Measurements from ENCODE around the gene TREML2. TPM values are rescaled to one million over a fixed set of nuclear protein-coding genes. Genes with fewer than 3 reads are reported as not detected.

Gene TREML2
- total RNA-seq, 1 experiment from 2014 or later: not detected

- no peak overlapping the region for H2AFZ ChIP-seq
- H3F3A ChIP-seq (ENCODE audit: insufficient read depth, low read depth): no peaks in the 10 kb centered on the region
- H3K9me3 ChIP-seq (ENCODE audit: insufficient read depth, low read depth): no peaks in the 10 kb centered on the region
- no peaks in the 10 kb centered on the region; the same call in 1 of the 2 replicates for H3K27me3 ChIP-seq (ENCODE audit: insufficient read depth, low read depth)
- H3K9me2 ChIP-seq (ENCODE audit: insufficient read depth): no peaks in the 10 kb centered on the region
- intact Hi-C loops (cut with micrococcal nuclease; ENCODE audit: unreplicated experiment): no loop called here
- TF ChIP-seq CTCF (conservative IDR thresholded peaks at IDR 0.05) (no peak), EZH2 (IDR thresholded peaks at IDR 0.05; ENCODE audit: low read depth) (no peak)
- H3K4me3 ChIP-seq: no peak overlapping the region
- H3K4me1 ChIP-seq (replicated peaks; ENCODE audit: insufficient read depth): no peaks in the 10 kb centered on the region
- no peak for DNase-seq
- ChIA-PET POLR2A (ENCODE audit: unreplicated experiment) (no interaction called here), CTCF (no interaction called here)
- no peaks in the 10 kb centered on the region for H3K36me3 ChIP-seq (ENCODE audit: low read depth)
- no TSS peak for BruUV-seq (replicated peaks)
- H3K4me2 ChIP-seq: no peak overlapping the region
- H3K27ac ChIP-seq: no peak overlapping the region
- H4K20me1 ChIP-seq (ENCODE audit: insufficient read depth): no peaks in the 10 kb centered on the region
- no peaks in the 10 kb centered on the region for H3K79me2 ChIP-seq (ENCODE audit: low read depth)
Measured at GRCh38 chr6:41147917-41148316, 53.0 kb downstream of the TREML2 start.

Other genes starting within 250 kb of the TREML2 start
- 1.7 and 2.1 TPM in 2 replicates for gene UNC5CL, start 161.9 kb downstream of the TREML2 start, total RNA-seq (2021)
- gene TSPO2, start 158.7 kb downstream of the TREML2 start, total RNA-seq (2021): not detected in 2 replicates
- not detected in 2 replicates for gene APOBEC2, start 147.9 kb downstream of the TREML2 start, total RNA-seq (2021)
- 30.7 and 35.0 TPM in 2 replicates for gene OARD1, start 128.8 kb downstream of the TREML2 start, total RNA-seq (2021)
- 27.3 and 31.9 TPM in 2 replicates for gene NFYA, start 128.2 kb downstream of the TREML2 start, total RNA-seq (2021)
- not detected in 2 replicates for gene TREML1, start 46.8 kb downstream of the TREML2 start, total RNA-seq (2021)
- gene TREM2, start 38.0 kb downstream of the TREML2 start, total RNA-seq (2021): not detected in 2 replicates
- gene TREML4, start 27.2 kb upstream of the TREML2 start, total RNA-seq (2021): not detected in 2 replicates
- gene TREM1, start 85.5 kb upstream of the TREML2 start, total RNA-seq (2021): not detected in 2 replicates
- not detected in 2 replicates for gene NCR2, start 134.5 kb upstream of the TREML2 start, total RNA-seq (2021)